ENCODE measurements around the gene TMEM217.

DNA sequence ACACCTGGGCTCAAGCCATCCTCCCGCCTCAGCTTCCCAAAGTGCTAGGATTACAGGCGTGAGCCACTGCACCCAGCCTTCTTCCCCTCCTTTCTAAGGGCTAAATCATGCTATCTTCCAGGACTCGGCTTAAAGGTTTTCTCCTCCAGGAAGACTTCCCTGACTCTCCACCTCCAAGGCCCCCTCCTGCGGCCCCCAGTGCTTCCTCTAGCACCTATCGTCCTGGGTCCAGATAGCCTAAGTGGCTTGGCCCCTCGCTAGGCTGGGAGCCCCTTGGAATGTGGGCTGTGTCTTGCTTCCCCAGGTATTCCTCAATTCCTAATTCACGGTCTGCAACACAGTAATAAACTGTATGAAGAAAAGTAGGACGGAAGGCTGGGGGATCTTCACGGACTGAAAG lies 51.3 kb downstream of the TMEM217 start:
- TF ChIP-seq, protein P1, sequence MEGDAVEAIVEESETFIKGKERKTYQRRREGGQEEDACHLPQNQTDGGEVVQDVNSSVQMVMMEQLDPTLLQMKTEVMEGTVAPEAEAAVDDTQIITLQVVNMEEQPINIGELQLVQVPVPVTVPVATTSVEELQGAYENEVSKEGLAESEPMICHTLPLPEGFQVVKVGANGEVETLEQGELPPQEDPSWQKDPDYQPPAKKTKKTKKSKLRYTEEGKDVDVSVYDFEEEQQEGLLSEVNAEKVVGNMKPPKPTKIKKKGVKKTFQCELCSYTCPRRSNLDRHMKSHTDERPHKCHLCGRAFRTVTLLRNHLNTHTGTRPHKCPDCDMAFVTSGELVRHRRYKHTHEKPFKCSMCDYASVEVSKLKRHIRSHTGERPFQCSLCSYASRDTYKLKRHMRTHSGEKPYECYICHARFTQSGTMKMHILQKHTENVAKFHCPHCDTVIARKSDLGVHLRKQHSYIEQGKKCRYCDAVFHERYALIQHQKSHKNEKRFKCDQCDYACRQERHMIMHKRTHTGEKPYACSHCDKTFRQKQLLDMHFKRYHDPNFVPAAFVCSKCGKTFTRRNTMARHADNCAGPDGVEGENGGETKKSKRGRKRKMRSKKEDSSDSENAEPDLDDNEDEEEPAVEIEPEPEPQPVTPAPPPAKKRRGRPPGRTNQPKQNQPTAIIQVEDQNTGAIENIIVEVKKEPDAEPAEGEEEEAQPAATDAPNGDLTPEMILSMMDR (IDR thresholded peaks at IDR 0.05; ENCODE audit: poor library complexity), result no peak
- TF ChIP-seq EZH2 (IDR thresholded peaks at IDR 0.05; ENCODE audit: borderline replicate concordance), result no peak

All from hepatocyte (in vitro differentiated cells).